NCI-H69 (cell line): ENCODE measurements around the gene ZNF625.

ENCODE experiments used
- DNase-seq: peaks from one replicate; lab custom pipeline; 2025; lab: John Stamatoyannopoulos, UW

The ZNF625 gene

GRCh38 chr19:12156223-12157058 lies at the start of gene ZNF625:
Gene ZNF625 (minus strand): TSS chr19:12156734. CDS start chr19:12156558, 176 bp downstream.
- peak; percentile 98 for DNase-seq

DNA sequence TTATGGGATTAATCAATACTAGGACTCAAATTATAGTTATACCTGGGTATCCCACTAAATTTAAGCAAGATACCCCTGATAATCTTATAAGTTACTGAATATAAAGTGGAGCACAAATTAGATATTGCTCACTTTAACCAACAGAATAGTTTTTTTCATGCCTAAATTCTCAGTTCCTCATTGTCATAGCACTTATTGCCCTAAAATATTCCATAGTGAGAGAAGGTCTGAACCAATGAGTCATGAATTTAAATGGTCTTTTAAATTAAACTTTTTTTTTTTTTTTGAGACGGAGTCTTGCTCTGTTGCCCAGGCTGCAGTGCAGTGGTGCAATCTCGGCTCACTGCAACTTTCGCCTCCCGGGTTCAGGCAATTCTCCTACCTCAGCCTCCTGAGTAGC lies 48.8 kb upstream of the ZNF625 start:
- no peak for DNase-seq

DNA sequence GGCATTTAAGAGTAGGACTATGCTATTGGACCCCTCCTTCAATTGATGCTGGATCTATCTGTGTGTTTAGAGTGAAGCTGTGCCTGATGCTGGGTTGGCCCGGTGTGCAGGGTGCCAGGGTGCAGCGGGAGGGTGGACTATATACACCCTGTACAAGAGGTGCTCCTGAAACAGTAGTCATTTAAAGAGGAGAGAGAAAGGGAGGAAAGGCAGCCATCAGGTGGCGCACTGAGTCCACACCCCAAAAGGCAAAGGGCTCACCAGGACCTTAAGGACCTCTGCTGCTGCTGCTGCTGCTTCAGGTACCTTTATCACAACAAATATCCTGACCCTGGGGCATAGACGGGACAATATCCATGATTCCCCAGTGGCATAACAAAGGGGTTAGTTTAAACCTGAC lies 45.7 kb upstream of the ZNF625 start:
- peak; percentile 9 for DNase-seq

DNA sequence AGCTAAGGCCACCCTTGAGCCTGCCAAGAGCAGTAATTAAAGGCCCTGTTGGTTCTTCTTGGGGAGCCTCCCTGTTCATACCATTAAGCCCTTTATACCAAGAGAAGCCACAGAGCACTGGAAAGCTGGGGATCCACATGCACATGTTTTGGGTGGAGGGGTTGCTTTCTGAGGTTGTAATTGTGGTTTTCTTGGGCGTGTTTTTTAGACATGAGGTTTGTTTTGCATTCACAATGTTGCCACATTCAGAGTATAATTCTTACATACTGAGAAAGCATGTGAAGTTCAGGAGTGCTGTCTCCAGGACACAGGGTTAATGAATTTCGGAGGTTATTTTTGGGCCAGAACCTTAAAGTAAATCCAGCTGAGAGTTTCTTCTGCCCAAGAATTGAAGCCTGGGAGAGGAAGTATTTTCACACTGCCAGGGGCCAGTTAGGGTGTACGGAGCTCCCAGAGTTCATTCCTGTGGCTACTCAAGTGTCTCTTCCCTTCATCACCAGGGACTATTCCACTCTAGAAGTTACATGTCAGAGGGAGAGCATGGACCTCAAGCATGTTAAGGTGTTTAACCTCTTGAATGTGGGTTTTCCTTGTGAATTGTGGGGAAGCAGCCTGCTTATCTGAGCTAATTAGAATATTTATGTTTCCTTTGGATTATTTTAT lies 43.4 kb upstream of the ZNF625 start:
- DNase-seq: no peak

DNA sequence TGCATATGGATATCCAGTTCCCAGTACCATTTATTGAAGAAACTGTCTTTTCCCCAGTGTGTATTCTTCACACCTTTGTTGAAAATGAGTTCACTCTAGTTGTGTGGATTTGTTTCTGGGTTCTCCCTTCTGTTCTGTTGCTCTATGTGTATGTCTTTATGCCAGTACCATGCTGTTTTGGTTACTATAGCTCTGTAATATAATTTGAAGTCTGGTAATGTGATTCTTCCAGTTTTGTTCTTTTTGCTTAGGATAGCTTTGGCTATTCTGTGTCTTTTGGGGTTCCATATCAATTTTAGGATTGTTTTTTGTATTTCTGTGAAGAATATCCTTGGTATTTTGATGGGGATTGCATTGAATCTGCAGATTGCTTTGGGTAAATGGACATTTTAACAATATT lies 41.6 kb upstream of the ZNF625 start:
- DNase-seq: no peak

DNA sequence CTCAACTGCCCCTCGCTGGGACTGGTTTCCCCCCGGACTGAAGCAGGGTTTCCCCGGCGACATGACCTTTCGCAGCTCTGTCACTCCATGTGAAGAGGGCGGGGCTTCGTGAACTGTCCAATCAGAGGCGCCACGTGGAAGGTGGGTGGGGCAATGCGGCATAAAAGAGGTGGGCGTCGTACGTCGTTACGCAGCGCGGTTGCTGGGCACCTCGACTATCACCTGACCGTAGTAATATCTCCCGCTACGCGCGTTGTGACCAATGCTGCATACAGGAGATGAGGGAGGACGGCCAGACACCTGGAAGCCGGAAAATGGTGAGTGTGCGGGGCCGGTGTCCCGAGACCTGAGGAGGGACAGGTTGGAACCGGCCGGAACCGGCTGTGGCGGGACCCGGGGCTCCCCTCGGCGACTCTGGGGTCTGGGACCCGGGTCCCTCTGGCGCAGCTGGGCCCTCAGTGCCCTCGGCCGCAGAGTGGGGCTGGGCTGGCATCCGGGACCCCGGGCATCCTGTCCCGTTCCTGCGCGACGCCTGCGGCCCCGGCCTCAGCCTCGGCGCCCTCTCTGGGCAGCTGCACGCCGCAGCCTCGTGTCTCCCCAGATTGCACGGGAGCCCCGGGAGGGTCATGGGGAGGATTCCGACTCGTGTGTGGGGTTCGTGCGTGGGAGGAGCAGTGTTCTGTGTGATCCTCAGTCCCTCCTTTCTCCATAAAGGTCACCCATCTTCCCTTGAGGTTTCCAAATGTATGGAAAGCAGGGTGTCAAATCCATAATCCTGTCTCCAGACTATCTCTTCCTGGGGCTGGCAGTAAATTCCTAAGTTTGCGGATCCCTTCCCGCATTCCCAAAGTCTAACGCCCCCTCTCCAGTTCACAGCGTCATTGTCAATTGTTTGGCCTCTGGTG lies 38.5 kb upstream of the ZNF625 start:
- no peak for DNase-seq

DNA sequence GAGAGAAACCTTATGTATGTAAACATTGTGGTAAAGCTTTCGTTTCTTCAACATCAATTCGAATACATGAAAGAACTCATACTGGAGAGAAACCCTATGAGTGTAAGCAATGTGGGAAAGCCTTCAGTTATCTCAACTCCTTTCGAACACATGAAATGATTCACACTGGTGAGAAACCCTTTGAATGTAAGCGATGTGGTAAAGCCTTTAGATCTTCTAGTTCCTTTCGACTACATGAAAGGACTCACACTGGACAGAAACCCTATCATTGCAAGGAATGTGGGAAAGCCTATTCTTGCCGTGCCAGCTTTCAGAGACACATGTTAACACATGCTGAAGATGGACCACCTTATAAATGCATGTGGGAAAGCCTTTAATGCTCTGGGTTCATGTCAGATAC lies 31.1 kb upstream of the ZNF625 start:
- DNase-seq: no peak

DNA sequence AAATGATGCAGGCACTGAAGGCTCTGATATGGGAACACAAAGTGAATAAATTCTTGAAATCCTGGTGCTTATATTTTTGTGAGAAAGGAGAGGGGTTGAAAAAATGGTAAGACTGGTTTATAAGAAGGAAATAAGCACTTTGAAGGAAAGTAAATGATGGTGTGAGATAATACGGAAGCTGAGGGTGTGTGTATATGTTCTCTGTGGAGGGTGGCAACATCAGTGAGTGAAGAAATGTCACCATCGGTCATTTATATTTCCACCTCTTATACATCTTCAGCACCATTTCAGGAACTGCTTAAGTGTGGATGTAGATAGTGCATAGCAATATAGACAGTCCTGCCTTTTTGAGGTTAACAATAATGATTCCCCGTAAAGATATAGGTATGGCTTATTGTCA lies 23.8 kb upstream of the ZNF625 start:
- no peak for DNase-seq

GRCh38 chr19:12166626-12167025 lies 10.1 kb upstream of the ZNF625 start:
- no peak for DNase-seq

DNA sequence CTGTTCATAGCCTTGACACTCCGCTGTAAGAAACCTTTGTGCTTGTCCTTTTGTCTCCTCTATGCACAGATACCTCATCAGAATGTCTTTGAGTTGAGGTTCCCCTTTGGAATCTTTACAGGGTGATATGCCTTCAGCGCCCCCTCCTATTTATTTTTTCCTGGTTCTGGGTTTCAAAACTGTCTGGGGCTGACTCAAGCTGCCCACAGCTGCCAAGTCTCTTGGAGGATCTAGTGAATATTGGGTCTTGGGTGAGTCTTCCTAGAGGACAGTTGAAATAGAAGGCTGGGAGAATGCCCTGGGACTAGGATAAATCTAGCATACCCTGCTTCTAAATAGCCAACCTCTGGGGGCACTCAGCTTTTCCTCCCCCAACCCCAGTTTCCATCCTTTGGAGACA lies 7.3 kb upstream of the ZNF625 start:
- peak; percentile 14 for DNase-seq

DNA sequence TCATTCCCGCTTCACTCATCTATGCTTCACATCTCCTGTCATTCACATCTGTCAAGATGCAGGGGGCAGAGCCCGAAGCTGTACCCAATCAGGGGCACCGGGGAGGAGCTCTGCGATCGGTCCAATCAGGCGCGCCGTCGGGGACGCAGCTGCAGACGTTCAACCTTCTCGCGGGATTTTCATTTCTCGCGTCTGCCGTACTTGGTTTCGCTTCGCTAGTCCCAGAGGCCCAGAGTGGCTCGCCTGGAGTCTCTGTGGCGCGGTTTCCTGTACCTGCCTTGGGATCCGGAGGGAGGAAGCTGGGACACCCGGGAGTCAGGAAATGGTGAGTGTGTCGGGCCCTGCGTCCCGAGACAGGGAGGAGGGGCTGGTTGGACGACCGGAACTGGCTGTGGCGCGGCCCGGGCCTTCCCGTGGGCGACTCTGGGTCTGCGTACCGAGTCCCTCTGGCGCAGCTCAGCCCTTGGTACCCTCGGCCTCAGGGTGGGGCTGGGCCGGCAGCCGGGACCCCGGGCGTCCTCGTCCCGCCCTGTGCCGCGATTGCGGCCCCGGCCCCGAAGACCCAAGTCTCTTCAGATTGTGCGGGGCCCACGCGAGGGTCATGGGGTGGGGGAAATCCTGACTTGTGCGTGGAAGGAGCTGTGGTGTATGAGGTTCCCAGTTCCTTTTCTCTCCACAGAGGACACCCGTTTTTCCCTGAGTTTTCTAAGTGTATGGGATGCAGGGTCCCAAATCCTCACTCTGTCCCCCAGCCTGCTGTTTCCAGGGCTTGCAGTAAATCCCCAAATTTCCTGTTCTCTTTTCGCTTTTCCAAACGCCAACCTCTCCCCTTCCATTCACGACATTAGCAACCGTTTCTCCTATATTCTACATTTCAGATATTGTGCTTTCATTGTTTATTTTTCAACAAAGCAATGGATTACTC lies 6.6 kb upstream of the ZNF625 start, which contains the start of gene ZNF136:
TSS of gene ZNF136 (plus strand) at position 215 of the 925 bp plus-strand sequence. CDS start at position 323, 108 bp downstream.
- peak; percentile 99 for DNase-seq

- peak; percentile 77 for DNase-seq
Observed at GRCh38 chr19:12162513-12162881, 6.0 kb upstream of the ZNF625 start.

- DNase-seq: peak; percentile 24
Observed at GRCh38 chr19:12159773-12160414, 3.4 kb upstream of the ZNF625 start.

GRCh38 chr19:12155324-12155860 lies 1.1 kb downstream of the ZNF625 start:
- DNase-seq: peak; percentile 8

DNA sequence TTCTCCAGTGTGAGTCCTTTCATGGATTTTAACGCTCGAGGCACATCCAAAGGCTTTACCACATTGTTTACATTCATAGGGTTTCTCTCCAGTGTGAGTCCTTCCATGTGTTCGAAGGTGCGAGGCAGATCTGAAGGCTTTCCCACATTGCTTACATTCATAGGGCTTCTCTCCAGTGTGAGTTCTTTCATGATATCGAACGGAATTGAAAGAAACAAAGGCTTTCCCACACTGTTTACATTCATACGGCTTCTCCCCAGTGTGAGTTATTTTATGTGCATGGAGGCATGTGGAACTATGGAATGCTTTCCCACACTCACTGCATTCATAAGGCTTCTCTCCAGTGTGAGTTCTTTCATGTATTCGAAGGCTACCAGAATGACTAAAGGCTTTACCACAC lies 11.2 kb downstream of the ZNF625 start:
- DNase-seq: no peak

- DNase-seq: no peak
Observed at GRCh38 chr19:12141405-12141736, 15.2 kb downstream of the ZNF625 start.

DNA sequence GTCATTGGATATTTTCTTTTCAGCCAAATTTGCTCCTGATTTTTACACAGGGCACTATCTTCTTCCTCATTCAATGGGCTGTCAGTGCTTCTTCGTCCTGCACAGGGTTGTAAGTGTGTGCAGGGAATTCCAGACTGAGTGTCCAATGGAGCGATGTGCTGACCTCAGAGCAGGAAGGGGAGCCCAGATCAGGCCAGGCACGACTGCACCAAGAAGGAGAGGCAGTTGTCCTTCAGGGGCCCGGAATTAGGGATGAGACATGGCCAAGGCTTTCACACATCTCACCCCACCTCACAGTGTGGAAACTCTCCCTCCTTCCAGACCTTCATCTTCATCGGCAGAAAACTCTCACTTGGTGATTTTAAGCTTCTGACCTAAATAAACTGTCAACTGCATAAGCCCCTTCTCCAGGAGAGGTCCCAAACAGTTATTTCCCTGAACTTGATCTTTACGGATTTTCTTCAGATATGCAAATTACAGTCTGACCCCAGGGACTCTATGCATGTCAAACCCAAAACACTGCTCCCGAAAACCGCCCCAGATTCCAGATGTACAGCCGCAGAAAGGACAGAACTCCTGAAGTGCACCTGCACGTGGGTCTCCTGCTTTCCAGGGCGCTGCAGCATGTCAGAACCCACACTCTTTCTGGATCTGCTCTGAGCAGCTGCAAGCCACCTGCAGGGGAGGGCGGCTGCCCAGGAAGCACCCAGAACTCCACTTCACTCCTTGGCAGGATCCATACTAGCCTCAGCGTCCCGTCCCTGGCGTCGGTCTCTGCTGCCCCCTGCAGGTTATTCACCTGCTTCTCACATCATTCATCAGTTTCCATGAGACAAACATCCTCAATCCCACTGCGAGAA lies 15.8 kb downstream of the ZNF625 start:
- peak; percentile 87 for DNase-seq

DNA sequence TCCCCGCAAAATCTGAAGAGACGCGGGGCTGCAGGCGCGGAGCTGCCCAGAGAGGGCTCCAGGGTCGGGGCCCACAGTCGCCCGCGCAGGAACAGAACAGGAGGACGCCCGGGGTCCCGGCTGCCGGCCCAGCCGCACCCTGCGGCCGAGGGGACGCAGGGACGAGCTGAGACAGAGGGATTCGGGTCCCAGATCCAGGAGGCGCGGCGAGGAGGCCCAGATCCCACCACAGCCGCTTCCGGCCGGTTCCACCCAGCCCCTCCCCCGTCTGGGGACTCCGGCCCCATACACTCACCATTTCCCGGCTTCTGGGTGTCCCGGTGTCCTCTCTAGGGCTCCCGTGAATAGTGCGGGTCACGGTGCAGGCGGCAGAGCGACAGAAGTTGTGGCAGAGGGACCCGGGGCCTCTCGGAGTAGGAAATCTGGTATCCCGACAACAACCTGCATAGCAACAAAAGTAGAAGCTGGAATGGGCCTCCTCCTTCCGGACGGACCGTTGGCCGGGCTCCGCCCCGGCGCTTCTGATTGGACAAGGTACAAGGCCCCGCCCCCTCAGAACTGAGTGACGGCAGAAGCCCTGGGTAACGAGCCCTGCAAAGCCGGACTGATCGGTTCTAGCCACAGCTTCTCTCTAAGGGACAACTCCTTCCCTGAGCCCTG lies 16.5 kb downstream of the ZNF625 start, which contains the start of gene ZNF20:
TSS of gene ZNF20 (minus strand) at position 466 of the 660 bp plus-strand sequence. CDS start at position 298, 168 bp downstream.
- peak; percentile 97 for DNase-seq

DNA sequence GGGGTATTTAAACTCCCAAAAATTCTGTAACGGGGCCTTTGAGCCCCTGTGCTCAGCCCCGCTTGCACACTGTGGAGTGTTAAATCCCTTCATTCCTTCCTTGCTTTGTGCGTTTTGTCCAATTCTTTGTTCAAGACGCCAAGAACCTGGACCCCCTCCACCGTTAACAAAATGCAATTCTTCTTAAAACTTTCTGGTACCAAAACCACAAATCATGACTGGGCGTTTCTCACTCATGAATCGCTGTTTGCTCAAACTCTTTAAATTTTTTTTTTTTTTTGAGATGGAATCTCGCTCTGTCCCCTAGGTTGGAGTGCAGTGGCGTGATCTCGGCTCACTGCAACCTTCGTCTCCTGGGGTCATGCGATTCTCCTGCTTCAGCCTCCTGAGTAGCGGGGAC lies 17.3 kb downstream of the ZNF625 start:
- no peak for DNase-seq
